ENCODE data around the gene RTN4RL1. TPM values are rescaled to one million over a fixed set of nuclear protein-coding genes. Genes with fewer than 3 reads are reported as not detected.

Gene RTN4RL1
- total and polyA plus RNA-seq, 4 donors: 0.65 to 7.3 (median 2.4) TPM

- no peak overlapping the region for H3K27ac ChIP-seq (ENCODE audit: low read depth in 1 of 2, low read length in 1 of 2)
- H3K9me3 ChIP-seq (ENCODE audit: control insufficient read depth in 4 of 4, insufficient read depth in 3 of 4, low read length in 3 of 4): no peaks in the 10 kb centered on the region
- no peak overlapping the region for H3K9ac ChIP-seq (ENCODE audit: insufficient read depth in 1 of 2, low read length in 2 of 2)
- peaks cover 0 to 28% (median 17%) of the 10 kb centered on the region in 5 donors for H3K4me1 ChIP-seq (ENCODE audit: control insufficient read depth in 5 of 5, insufficient read depth in 5 of 5, low read length in 5 of 5)
- no peaks in the 10 kb centered on the region for H3K27me3 ChIP-seq (ENCODE audit: control insufficient read depth in 3 of 3, insufficient read depth in 3 of 3, low read length in 2 of 3)
- H3K4me3 ChIP-seq: no peak overlapping the region
- WGBS, 2 donors: 96 to 97% methylated on average over 4 of the region's 4 CpGs
- no peaks in the 10 kb centered on the region for H3K36me3 ChIP-seq (ENCODE audit: control insufficient read depth in 4 of 4, insufficient read depth in 4 of 4, low read length in 4 of 4)
- no peak for DNase-seq
- ATAC-seq (ENCODE audit: insufficient read depth, low FRiP score): no peak
- no peak for TF ChIP-seq CTCF (IDR thresholded peaks at IDR 0.05; ENCODE audit: control extremely low read depth, extremely low read depth)
Measured at GRCh38 chr17:1994707-1995106, 30.4 kb downstream of the RTN4RL1 start.

GRCh38 chr17:1992541-1992940 is 32.6 kb downstream of the RTN4RL1 start:
- Histone ChIP-seq H3K27me3 (ENCODE audit: control insufficient read depth in 3 of 3, insufficient read depth in 3 of 3, low read length in 2 of 3) (no peaks in the 10 kb centered on the region), H3K9ac (ENCODE audit: insufficient read depth in 1 of 2, low read length in 2 of 2) (no peak overlapping the region), H3K9me3 (ENCODE audit: control insufficient read depth in 4 of 4, insufficient read depth in 3 of 4, low read length in 3 of 4) (no peaks in the 10 kb centered on the region), H3K27ac (ENCODE audit: low read depth in 1 of 2, low read length in 1 of 2) (no peak overlapping the region), H3K4me3 (no peak overlapping the region), H3K36me3 (ENCODE audit: control insufficient read depth in 4 of 4, insufficient read depth in 4 of 4, low read length in 4 of 4) (no peaks in the 10 kb centered on the region), H3K4me1 (ENCODE audit: control insufficient read depth in 5 of 5, insufficient read depth in 5 of 5, low read length in 5 of 5) (peaks cover 0 to 21% (median 7%) of the 10 kb centered on the region in 5 donors)
- no peak for ATAC-seq (ENCODE audit: insufficient read depth, low FRiP score)
- no peak for DNase-seq
- 77 to 84% methylated on average over 10 of the region's 10 CpGs for WGBS, 2 donors
- TF ChIP-seq CTCF (IDR thresholded peaks at IDR 0.05; ENCODE audit: control extremely low read depth, extremely low read depth): no peak

GRCh38 chr17:1989135-1989534 is 36.0 kb downstream of the RTN4RL1 start:
- Histone ChIP-seq H3K9ac (ENCODE audit: insufficient read depth in 1 of 2, low read length in 2 of 2) (no peak overlapping the region), H3K4me3 (no peak overlapping the region), H3K36me3 (ENCODE audit: control insufficient read depth in 4 of 4, insufficient read depth in 4 of 4, low read length in 4 of 4) (no peaks in the 10 kb centered on the region), H3K27me3 (ENCODE audit: control insufficient read depth in 3 of 3, insufficient read depth in 3 of 3, low read length in 2 of 3) (no peaks in the 10 kb centered on the region), H3K27ac (ENCODE audit: low read depth in 1 of 2, low read length in 1 of 2) (no peak overlapping the region), H3K4me1 (ENCODE audit: control insufficient read depth in 5 of 5, insufficient read depth in 5 of 5, low read length in 5 of 5) (no peaks in the 10 kb centered on the region), H3K9me3 (ENCODE audit: control insufficient read depth in 4 of 4, insufficient read depth in 3 of 4, low read length in 3 of 4) (no peaks in the 10 kb centered on the region)
- 84 to 92% methylated on average over 10 of the region's 10 CpGs for WGBS, 2 donors
- ATAC-seq (ENCODE audit: insufficient read depth, low FRiP score): peak; percentile 73
- TF ChIP-seq CTCF (IDR thresholded peaks at IDR 0.05; ENCODE audit: control extremely low read depth, extremely low read depth): no peak
- no peak for DNase-seq

GRCh38 chr17:1986783-1987451 is 38.2 kb downstream of the RTN4RL1 start:
- Histone ChIP-seq H3K4me1 (ENCODE audit: control insufficient read depth in 5 of 5, insufficient read depth in 5 of 5, low read length in 5 of 5) (no peaks in the 10 kb centered on the region), H3K4me3 (no peak overlapping the region), H3K9me3 (ENCODE audit: control insufficient read depth in 4 of 4, insufficient read depth in 3 of 4, low read length in 3 of 4) (no peaks in the 10 kb centered on the region), H3K9ac (ENCODE audit: insufficient read depth in 1 of 2, low read length in 2 of 2) (no peak overlapping the region), H3K27me3 (ENCODE audit: control insufficient read depth in 3 of 3, insufficient read depth in 3 of 3, low read length in 2 of 3) (peaks cover 0 to 2% (median 0%) of the 10 kb centered on the region in 3 donors), H3K36me3 (ENCODE audit: control insufficient read depth in 4 of 4, insufficient read depth in 4 of 4, low read length in 4 of 4) (no peaks in the 10 kb centered on the region), H3K27ac (ENCODE audit: low read depth in 1 of 2, low read length in 1 of 2) (no peak overlapping the region)
- ATAC-seq (ENCODE audit: insufficient read depth, low FRiP score) (no peak), DNase-seq (no peak)
- 89 to 95% methylated on average over 18 of the region's 18 CpGs for WGBS, 2 donors
- no peak for TF ChIP-seq CTCF (IDR thresholded peaks at IDR 0.05; ENCODE audit: control extremely low read depth, extremely low read depth)
